ENCODE data around the gene NRROS.

DNA sequence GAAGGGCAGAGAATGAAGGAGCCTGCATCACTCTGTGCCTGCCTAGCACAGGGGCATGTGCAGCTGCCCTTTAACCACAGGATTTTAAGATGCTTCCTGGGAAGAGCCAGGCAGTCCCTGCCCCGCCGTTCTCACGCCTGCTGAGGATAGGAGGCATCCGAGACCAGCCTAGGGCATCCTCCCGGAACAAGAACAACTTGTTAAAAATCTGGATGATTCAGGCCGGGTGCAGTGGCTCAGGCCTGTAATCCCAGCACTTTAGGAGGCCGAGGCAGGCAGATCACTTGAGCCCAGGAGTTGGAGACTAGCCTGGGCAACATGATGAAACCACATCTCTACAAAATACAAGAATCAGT lies 15.2 kb downstream of the NRROS start:
- no peak for TF ChIP-seq POLR2A (IDR thresholded peaks at IDR 0.05)
- TF ChIP-seq, protein P1, sequence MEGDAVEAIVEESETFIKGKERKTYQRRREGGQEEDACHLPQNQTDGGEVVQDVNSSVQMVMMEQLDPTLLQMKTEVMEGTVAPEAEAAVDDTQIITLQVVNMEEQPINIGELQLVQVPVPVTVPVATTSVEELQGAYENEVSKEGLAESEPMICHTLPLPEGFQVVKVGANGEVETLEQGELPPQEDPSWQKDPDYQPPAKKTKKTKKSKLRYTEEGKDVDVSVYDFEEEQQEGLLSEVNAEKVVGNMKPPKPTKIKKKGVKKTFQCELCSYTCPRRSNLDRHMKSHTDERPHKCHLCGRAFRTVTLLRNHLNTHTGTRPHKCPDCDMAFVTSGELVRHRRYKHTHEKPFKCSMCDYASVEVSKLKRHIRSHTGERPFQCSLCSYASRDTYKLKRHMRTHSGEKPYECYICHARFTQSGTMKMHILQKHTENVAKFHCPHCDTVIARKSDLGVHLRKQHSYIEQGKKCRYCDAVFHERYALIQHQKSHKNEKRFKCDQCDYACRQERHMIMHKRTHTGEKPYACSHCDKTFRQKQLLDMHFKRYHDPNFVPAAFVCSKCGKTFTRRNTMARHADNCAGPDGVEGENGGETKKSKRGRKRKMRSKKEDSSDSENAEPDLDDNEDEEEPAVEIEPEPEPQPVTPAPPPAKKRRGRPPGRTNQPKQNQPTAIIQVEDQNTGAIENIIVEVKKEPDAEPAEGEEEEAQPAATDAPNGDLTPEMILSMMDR (IDR thresholded peaks at IDR 0.05): no peak

Data from esophagus squamous epithelium (tissue), 4 donors.